Stimulated activated CD8-positive, alpha-beta memory T cell treated with anti-CD3 and anti-CD28 coated beads, Interleukin-4, amount 100 ng/mL, for 48 hours (primary cell): ENCODE measurements around the gene ISM1.

ENCODE experiments used
- DNase-seq: peaks from one replicate; pipeline ENCODE4 v3.0.0-alpha.2; 2020

Gene ISM1

GRCh38 chr20:13220904-13221297 is at the start of gene ISM1:
ISM1 (plus strand) TSS chr20:13221274; CDS start chr20:13221777, 503 bp downstream.
- peak; percentile 49 for DNase-seq

- DNase-seq: no peak
Measured at GRCh38 chr20:13173201-13173600, 47.9 kb upstream of the ISM1 start.

GRCh38 chr20:13174402-13174801 is 46.7 kb upstream of the ISM1 start:
- no peak for DNase-seq

GRCh38 chr20:13180986-13181889 is 39.8 kb upstream of the ISM1 start:
- no peak for DNase-seq

GRCh38 chr20:13183005-13183404 is 38.1 kb upstream of the ISM1 start:
- peak; percentile 31 for DNase-seq

- no peak for DNase-seq
Measured at GRCh38 chr20:13186043-13186774, 34.9 kb upstream of the ISM1 start.

GRCh38 chr20:13187899-13188298 is 33.2 kb upstream of the ISM1 start:
- DNase-seq: no peak

- no peak for DNase-seq
Measured at GRCh38 chr20:13199279-13199678, 21.8 kb upstream of the ISM1 start.

GRCh38 chr20:13200767-13201500 is 20.1 kb upstream of the ISM1 start:
- no peak for DNase-seq

- DNase-seq: no peak
Measured at GRCh38 chr20:13202565-13202964, 18.5 kb upstream of the ISM1 start.

- no peak for DNase-seq
Measured at GRCh38 chr20:13205425-13205824, 15.6 kb upstream of the ISM1 start.

- no peak for DNase-seq
Measured at GRCh38 chr20:13205848-13206434, 15.1 kb upstream of the ISM1 start.

- no peak for DNase-seq
Measured at GRCh38 chr20:13207016-13207415, 14.1 kb upstream of the ISM1 start.

- DNase-seq: no peak
Measured at GRCh38 chr20:13211956-13212618, 9.0 kb upstream of the ISM1 start.

- no peak for DNase-seq
Measured at GRCh38 chr20:13212750-13213149, 8.3 kb upstream of the ISM1 start.

- no peak for DNase-seq
Measured at GRCh38 chr20:13213335-13213734, 7.7 kb upstream of the ISM1 start.

- no peak for DNase-seq
Measured at GRCh38 chr20:13216533-13216932, 4.5 kb upstream of the ISM1 start.

- no peak for DNase-seq
Measured at GRCh38 chr20:13219327-13220193, 1.5 kb upstream of the ISM1 start.

GRCh38 chr20:13220194-13220903 is 725 bp upstream of the ISM1 start:
- peak; percentile 50 for DNase-seq

GRCh38 chr20:13221313-13221672 is 219 bp downstream of the ISM1 start:
- DNase-seq: no peak
